Right cardiac atrium (tissue), 5 donors: Measurements from ENCODE around the gene SPRR1A. TPM values are rescaled to one million over a fixed set of nuclear protein-coding genes. Genes with fewer than 3 reads are reported as not detected.

ENCODE experiments used
- ATAC-seq, 2 donors: fragments of 200-7000 bp; cut with Tn5 transposase; one replicate each; pipeline versions ENCODE4 v1.8.0 to v1.9.1; 2020; ENCODE audit warnings: moderate library complexity in 2 of 2, mild to moderate bottlenecking in 1 of 2
- DNase-seq, 3 donors: peaks; one replicate each; pipeline ENCODE4 v3.0.0-alpha.2; 2020
- H3K27ac ChIP-seq: one replicate; pipeline ENCODE4 v1.5.1; 2013; ENCODE audit warnings: mild to moderate bottlenecking, low read length, control low read depth, moderate library complexity
- H3K27me3 ChIP-seq: one replicate; pipeline ENCODE4 v1.6.1; 2013; ENCODE audit not compliant: control insufficient read depth, insufficient read depth
- H3K4me1 ChIP-seq: one replicate; pipeline ENCODE4 v1.6.1; 2013; ENCODE audit warnings: low read length; ENCODE audit not compliant: control insufficient read depth, insufficient read depth
- H3K4me3 ChIP-seq: one replicate; pipeline ENCODE4 v1.5.1; 2013; ENCODE audit warnings: low read length, control low read depth
- H3K9me3 ChIP-seq: one replicate; pipeline ENCODE4 v1.6.1; 2013; ENCODE audit warnings: low read length; ENCODE audit not compliant: control insufficient read depth
- WGBS: extraction: QIAGEN DNeasy Blood & Tissue Kit; methylation state at CpG from one replicate; pipeline ENCODE4 v1.1.7; 2013; 5-methylcytosine and 5-hydroxymethylcytosine counted together
- intact Hi-C, 4 donors: fragments of 100-400 bp; cut with DNase I; formaldehyde crosslinking; loops; one replicate each; pipeline versions ENCODE4 v1.11.0 to v1.14.0; 2022 to 2023
- polyA plus RNA-seq: library from polyadenylated mRNA; stranded (reverse); fragments of 200-250 nt; gene quantifications from one replicate; pipeline ENCODE4 v1.2.3, GENCODE V29; 2013
- total RNA-seq, 4 donors: library from RNA; stranded (reverse); fragmentation: NEBNext Ultra II Directional; extraction: Animal tissue kit (Norgen Biotek cat#: 25700); gene quantifications; one replicate each; pipeline ENCODE4 v1.2.1, GENCODE V29; 2021
- donor health status: healthy with polysubstance abuse.
- donor health status: DM: no; HTN: yes; CAD: no.
- donor health status: DM: no; HTN: no; CAD: no.
- donor health status: DM: no; HTN: yes; CAD: no; lungs with severe emphysema.
- donor health status: DM: yes; HTN: yes; CAD: no.

The SPRR1A gene
- total and polyA plus RNA-seq, 5 donors: not detected

- intact Hi-C loops: no loop called here
- WGBS: 89% methylated on average over 10 of the region's 10 CpGs
- Histone ChIP-seq H3K27me3 (no peaks in the 10 kb centered on the region), H3K4me1 (no peaks in the 10 kb centered on the region), H3K9me3 (no peaks in the 10 kb centered on the region), H3K4me3 (no peak overlapping the region), H3K27ac (no peak overlapping the region)
- DNase-seq: no peak
- no peak for ATAC-seq
Observed at GRCh38 chr1:152959801-152960451, 24.0 kb upstream of the SPRR1A start.

- no peak for ATAC-seq
- intact Hi-C loops: no loop called here
Observed at GRCh38 chr1:152960452-152961044, 23.3 kb upstream of the SPRR1A start.

GRCh38 chr1:152961226-152961891, 22.5 kb upstream of the SPRR1A start:
- Histone ChIP-seq H3K4me1 (no peaks in the 10 kb centered on the region), H3K4me3 (no peak overlapping the region), H3K27ac (no peak overlapping the region), H3K9me3 (no peaks in the 10 kb centered on the region), H3K27me3 (no peaks in the 10 kb centered on the region)
- DNase-seq (no peak), ATAC-seq (no peak)
- intact Hi-C loops: no loop called here
- WGBS: 67% methylated on average over 7 of the region's 7 CpGs

More at GRCh38 chr1:152960452-152961044, 23.3 kb upstream of the SPRR1A start:
- Histone ChIP-seq H3K4me3 (no peak overlapping the region), H3K27ac (no peak overlapping the region), H3K9me3 (no peaks in the 10 kb centered on the region), H3K4me1 (no peaks in the 10 kb centered on the region), H3K27me3 (no peaks in the 10 kb centered on the region)
- 67% methylated on average over 10 of the region's 10 CpGs for WGBS
- DNase-seq: no peak

GRCh38 chr1:152962876-152963415, 20.9 kb upstream of the SPRR1A start:
- no peaks in the 10 kb centered on the region for H3K9me3 ChIP-seq
- no peak overlapping the region for H3K27ac ChIP-seq
- DNase-seq (no peak), ATAC-seq (no peak)
- no peaks in the 10 kb centered on the region for H3K27me3 ChIP-seq
- WGBS: 75% methylated on average over 2 of the region's 2 CpGs
- no peaks in the 10 kb centered on the region for H3K4me1 ChIP-seq
- intact Hi-C loops: no loop called here
- H3K4me3 ChIP-seq: no peak overlapping the region

GRCh38 chr1:152964536-152964935, 19.3 kb upstream of the SPRR1A start:
- no peak overlapping the region for H3K4me3 ChIP-seq
- DNase-seq (no peak), ATAC-seq (no peak)
- H3K27ac ChIP-seq: no peak overlapping the region
- H3K9me3 ChIP-seq: no peaks in the 10 kb centered on the region
- no peaks in the 10 kb centered on the region for H3K27me3 ChIP-seq
- WGBS: 74% methylated on average over 1 of the region's 1 CpG
- H3K4me1 ChIP-seq: no peaks in the 10 kb centered on the region
- intact Hi-C loops: no loop called here

GRCh38 chr1:152965853-152966252, 18.0 kb upstream of the SPRR1A start:
- 72% methylated on average over 4 of the region's 4 CpGs for WGBS

GRCh38 chr1:152967201-152967600, 16.7 kb upstream of the SPRR1A start:
- 51% methylated on average over 7 of the region's 7 CpGs for WGBS
- intact Hi-C loops: no loop called here
- H3K27ac ChIP-seq: no peak overlapping the region

More at GRCh38 chr1:152965853-152966252, 18.0 kb upstream of the SPRR1A start:
- intact Hi-C loops: no loop called here
- H3K27ac ChIP-seq: no peak overlapping the region
- no peaks in the 10 kb centered on the region for H3K9me3 ChIP-seq
- H3K4me3 ChIP-seq: no peak overlapping the region
- no peak for ATAC-seq
- no peaks in the 10 kb centered on the region for H3K27me3 ChIP-seq
- no peak for DNase-seq
- no peaks in the 10 kb centered on the region for H3K4me1 ChIP-seq

GRCh38 chr1:152968248-152968647, 15.6 kb upstream of the SPRR1A start:
- Histone ChIP-seq H3K27me3 (no peaks in the 10 kb centered on the region), H3K9me3 (peaks cover 3% of the 10 kb centered on the region), H3K27ac (no peak overlapping the region), H3K4me1 (no peaks in the 10 kb centered on the region), H3K4me3 (no peak overlapping the region)
- intact Hi-C loops: no loop called here
- DNase-seq: no peak
- 60% methylated on average over 2 of the region's 2 CpGs for WGBS
- ATAC-seq: no peak

More at GRCh38 chr1:152967201-152967600, 16.7 kb upstream of the SPRR1A start:
- DNase-seq: no peak
- H3K4me1 ChIP-seq: no peaks in the 10 kb centered on the region
- ATAC-seq: no peak
- no peaks in the 10 kb centered on the region for H3K27me3 ChIP-seq
- no peak overlapping the region for H3K4me3 ChIP-seq
- peaks cover 3% of the 10 kb centered on the region for H3K9me3 ChIP-seq

GRCh38 chr1:152969036-152969435, 14.8 kb upstream of the SPRR1A start:
- peaks cover 3% of the 10 kb centered on the region for H3K9me3 ChIP-seq
- DNase-seq (no peak), ATAC-seq (no peak)
- WGBS: 74% methylated on average over 2 of the region's 2 CpGs
- H3K4me3 ChIP-seq: no peak overlapping the region
- no peaks in the 10 kb centered on the region for H3K27me3 ChIP-seq
- intact Hi-C loops: no loop called here
- no peaks in the 10 kb centered on the region for H3K4me1 ChIP-seq
- H3K27ac ChIP-seq: no peak overlapping the region

GRCh38 chr1:152970495-152970894, 13.4 kb upstream of the SPRR1A start, which contains the start of gene SPRR4:
SPRR4 (plus strand) TSS chr1:152970648; CDS start chr1:152971891, 1,243 bp downstream.
- H3K4me3 ChIP-seq: no peak within 1 kb of the TSS
- DNase-seq (no peak), ATAC-seq (no peak)
- H3K27me3 ChIP-seq: no peaks in the 10 kb centered on the region
- peaks cover 3% of the 10 kb centered on the region for H3K9me3 ChIP-seq
- intact Hi-C loops: no loop called here
- H3K4me1 ChIP-seq: no peaks in the 10 kb centered on the region
- no peak within 1 kb of the TSS for H3K27ac ChIP-seq
- WGBS: 84% methylated on average over 6 of the region's 6 CpGs
